HFFc6 (cell line): ENCODE results near the gene GPC5. TPM values are rescaled to one million over a fixed set of nuclear protein-coding genes. Genes with fewer than 3 reads are reported as not detected.
"Not testable (repeated sequence)": the region's sequence is repeated elsewhere in the genome, so short reads cannot be mapped to it uniquely, and the experiment has no call there.

Source experiments
- DNase-seq: peaks from one replicate; pipeline ENCODE4 v3.0.0-alpha.2; 2018
- H3K27ac Mint-ChIP-seq: 2 replicates; pipeline ENCODE4 v1.8.0; 2020; ENCODE audit warnings: mild to moderate bottlenecking, mixed read lengths
- H3K27me3 Mint-ChIP-seq: 2 replicates; pipeline ENCODE4 v1.8.0; 2021; ENCODE audit warnings: mild to moderate bottlenecking, moderate library complexity, mixed read lengths; ENCODE audit not compliant: insufficient read depth
- H3K36me3 Mint-ChIP-seq: 2 replicates; pipeline ENCODE4 v1.8.0; 2021; ENCODE audit warnings: low read depth, mixed read lengths
- H3K4me1 Mint-ChIP-seq: 2 replicates; pipeline ENCODE4 v1.8.0; 2020; ENCODE audit warnings: low read depth, mixed read lengths
- H3K4me3 Mint-ChIP-seq: 2 replicates; pipeline ENCODE4 v1.8.0; 2020; ENCODE audit warnings: mild to moderate bottlenecking, moderate library complexity, mixed read lengths
- H3K9me3 Mint-ChIP-seq: 2 replicates; pipeline ENCODE4 v1.8.0; 2020; ENCODE audit warnings: mild to moderate bottlenecking, mixed read lengths
- total RNA-seq, 6 experiments: library from RNA; stranded (reverse); fragmentation: NEBNext Ultra II Directional; extraction: Animal tissue kit (Norgen Biotek cat#: 25700); gene quantifications; 2 replicates in 1 of 6; 3 replicates in 5 of 6; pipeline ENCODE4 v1.2.3, GENCODE V29; 2021
- TF ChIP-seq, protein P1 (sequence below): fragments of 200-600 bp; sonication (generic); IDR thresholded peaks from 2 replicates; pipeline ENCODE4 v1.5.0; 2021; ENCODE audit warnings: antibody characterized with exemption, mild to moderate bottlenecking

Gene GPC5
- total RNA-seq, 6 experiments from 2014 or later, result 0.06 TPM; not detected in 5

DNA sequence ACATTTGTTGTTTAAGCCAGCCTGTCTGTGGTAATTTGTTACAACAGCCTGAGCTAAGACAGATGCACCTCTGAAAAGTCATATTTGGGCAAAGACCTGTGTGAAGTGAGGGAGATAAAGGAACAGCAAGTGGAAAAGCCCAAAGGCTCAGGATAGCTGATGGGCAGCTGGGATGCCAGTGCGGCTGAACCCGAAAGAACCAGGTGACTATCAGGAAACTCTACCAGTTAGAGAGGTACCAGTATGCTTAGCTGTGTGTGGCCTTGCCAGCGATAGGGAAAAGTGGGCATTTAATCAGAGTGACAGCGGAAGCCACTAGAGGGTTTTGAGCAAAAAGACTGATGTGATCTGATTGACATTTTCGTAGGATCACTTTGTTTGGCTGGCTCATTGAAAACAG is 1063.4 kb downstream of the GPC5 start:
- no peaks in the 10 kb centered on the region for H3K4me1 Mint-ChIP-seq
- no peak for DNase-seq
- peaks cover 5% of the 10 kb centered on the region; the same call in 1 of the 2 replicates for H3K36me3 Mint-ChIP-seq
- H3K27ac Mint-ChIP-seq, result no peak overlapping the region
- peaks cover 42% of the 10 kb centered on the region for H3K9me3 Mint-ChIP-seq
- H3K4me3 Mint-ChIP-seq, result no peak overlapping the region
- TF ChIP-seq, protein P1, sequence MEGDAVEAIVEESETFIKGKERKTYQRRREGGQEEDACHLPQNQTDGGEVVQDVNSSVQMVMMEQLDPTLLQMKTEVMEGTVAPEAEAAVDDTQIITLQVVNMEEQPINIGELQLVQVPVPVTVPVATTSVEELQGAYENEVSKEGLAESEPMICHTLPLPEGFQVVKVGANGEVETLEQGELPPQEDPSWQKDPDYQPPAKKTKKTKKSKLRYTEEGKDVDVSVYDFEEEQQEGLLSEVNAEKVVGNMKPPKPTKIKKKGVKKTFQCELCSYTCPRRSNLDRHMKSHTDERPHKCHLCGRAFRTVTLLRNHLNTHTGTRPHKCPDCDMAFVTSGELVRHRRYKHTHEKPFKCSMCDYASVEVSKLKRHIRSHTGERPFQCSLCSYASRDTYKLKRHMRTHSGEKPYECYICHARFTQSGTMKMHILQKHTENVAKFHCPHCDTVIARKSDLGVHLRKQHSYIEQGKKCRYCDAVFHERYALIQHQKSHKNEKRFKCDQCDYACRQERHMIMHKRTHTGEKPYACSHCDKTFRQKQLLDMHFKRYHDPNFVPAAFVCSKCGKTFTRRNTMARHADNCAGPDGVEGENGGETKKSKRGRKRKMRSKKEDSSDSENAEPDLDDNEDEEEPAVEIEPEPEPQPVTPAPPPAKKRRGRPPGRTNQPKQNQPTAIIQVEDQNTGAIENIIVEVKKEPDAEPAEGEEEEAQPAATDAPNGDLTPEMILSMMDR, result no peak
- no peaks in the 10 kb centered on the region for H3K27me3 Mint-ChIP-seq

DNA sequence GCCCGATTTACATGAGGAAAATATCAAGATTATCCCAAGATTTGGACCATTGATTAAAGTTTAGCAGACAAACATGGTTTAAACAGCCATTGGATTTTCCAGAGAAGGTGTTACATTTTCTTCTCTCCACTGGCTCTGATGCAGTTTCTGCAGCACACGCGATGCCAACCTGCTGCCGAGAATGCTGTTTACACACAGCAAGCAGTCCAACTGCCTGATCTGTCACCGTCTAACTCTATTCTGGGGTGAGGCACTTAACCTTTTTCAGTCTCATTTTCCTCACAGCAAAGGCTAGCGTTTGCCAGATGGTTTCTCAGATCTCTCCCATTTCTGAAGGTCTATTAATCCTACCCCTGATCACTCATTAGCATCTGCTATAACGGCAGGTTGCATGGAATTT is 1064.7 kb downstream of the GPC5 start:
- peaks cover 40% of the 10 kb centered on the region for H3K9me3 Mint-ChIP-seq
- TF ChIP-seq, protein P1, result no peak
- DNase-seq, result no peak
- no peaks in the 10 kb centered on the region for H3K27me3 Mint-ChIP-seq
- no peak overlapping the region for H3K4me3 Mint-ChIP-seq
- H3K27ac Mint-ChIP-seq, result no peak overlapping the region
- H3K36me3 Mint-ChIP-seq, result peaks cover 5% of the 10 kb centered on the region; the same call in 1 of the 2 replicates
- H3K4me1 Mint-ChIP-seq, result no peaks in the 10 kb centered on the region

DNA sequence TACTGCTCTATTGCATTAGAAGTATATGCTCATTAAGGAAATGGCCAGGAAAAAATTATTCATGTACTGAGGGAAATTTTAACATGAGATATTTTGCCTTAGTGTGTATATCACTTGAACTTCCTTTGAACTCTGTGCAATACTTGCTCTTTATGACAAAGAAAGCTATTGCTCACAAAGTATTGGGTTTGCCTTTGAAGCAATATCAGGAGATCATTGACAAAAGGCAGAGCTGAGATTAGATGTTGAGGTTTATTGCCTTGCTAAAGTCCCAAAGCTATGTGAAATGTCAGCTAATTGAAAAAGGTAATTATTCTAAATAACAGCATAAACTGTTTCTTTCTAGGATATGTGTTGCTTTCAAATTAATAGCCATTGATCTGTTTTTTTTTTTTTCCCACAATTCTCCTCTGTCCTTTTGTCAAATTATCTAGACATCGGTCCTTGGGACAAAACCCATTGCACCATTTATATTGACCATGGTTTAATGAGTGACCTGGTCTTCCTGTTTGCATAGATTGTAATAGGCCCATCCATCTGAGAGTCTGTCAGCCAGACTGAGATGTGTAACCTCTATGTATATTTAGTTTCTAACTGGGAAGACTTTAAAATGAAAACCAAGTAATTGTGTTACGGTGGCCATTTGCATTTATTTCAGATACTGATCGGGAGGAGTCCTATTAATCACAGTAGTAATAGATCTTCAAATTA is 1075.5 kb downstream of the GPC5 start:
- no peak for DNase-seq
- Mint-ChIP-seq H3K4me3 (no peak overlapping the region), H3K27ac (no peak overlapping the region), H3K36me3 (no peaks in the 10 kb centered on the region), H3K27me3 (no peaks in the 10 kb centered on the region), H3K4me1 (no peaks in the 10 kb centered on the region), H3K9me3 (peaks cover 16% of the 10 kb centered on the region)
- TF ChIP-seq, protein P1, result no peak

DNA sequence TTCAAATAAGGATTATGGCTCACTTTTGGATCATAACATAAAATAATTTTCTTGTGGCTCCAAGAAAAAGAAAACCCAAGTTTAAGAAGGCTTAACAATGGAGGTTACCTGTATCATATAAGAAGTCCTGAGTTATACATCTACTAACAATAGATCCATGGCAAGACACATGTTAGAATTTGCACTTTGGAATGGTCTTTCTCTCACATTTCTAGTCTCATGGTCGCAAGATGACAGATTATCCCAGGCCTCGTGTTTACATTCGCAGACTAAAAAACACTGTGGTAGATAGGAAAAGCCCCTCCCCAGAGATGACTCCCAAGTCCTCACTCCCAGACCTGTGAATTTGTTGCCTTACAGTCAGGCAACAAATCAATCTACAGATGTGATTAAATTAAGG is 1082.0 kb downstream of the GPC5 start:
- H3K9me3 Mint-ChIP-seq, result peaks cover 43% of the 10 kb centered on the region
- H3K4me1 Mint-ChIP-seq, result no peaks in the 10 kb centered on the region
- no peak overlapping the region for H3K27ac Mint-ChIP-seq
- no peak overlapping the region for H3K4me3 Mint-ChIP-seq
- no peaks in the 10 kb centered on the region for H3K27me3 Mint-ChIP-seq
- H3K36me3 Mint-ChIP-seq, result no peaks in the 10 kb centered on the region
- DNase-seq, result no peak
- TF ChIP-seq, protein P1, result no peak

DNA sequence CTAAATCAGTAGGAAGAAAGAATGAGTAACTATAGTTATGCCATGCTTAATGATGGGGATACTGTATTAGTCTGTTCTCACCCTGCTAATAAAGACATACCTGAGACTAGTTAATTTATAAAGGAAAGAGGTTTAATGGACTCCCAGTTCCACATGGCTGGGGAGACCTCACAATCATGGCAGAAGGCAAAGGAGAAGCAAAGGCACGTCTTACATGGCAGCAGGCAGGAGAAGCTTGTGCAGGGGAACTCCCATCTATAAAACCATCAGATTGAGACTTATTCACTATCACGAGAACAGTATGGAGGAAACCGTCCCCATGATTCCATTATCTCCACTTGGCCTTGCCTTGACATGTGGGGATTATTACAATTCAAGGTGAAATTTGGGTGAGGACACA is 1084.4 kb downstream of the GPC5 start:
- not testable (repeated sequence) for H3K27ac Mint-ChIP-seq, H3K36me3 Mint-ChIP-seq, H3K27me3 Mint-ChIP-seq, H3K4me3 Mint-ChIP-seq, DNase-seq, H3K4me1 Mint-ChIP-seq
- peaks cover 43% of the 10 kb centered on the region for H3K9me3 Mint-ChIP-seq

DNA sequence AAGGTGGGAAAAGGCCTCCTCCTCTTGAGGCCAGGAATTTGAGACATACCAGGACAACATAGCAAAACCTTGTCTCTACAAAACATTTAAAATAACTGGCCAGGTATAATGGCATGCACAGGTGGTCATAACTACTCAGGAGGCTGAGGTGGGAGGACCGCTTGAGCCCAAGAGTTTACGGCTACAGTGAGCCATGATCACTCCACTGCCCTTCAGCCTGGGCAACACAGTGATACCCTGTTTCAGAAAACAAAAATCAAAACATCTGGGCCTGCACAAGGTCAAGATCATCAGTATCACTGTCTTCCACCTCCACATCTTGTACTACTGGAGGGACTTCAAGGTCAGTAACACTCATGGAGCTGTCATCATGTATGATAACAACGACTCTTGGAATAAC is 1085.5 kb downstream of the GPC5 start:
- H3K4me3 Mint-ChIP-seq, result no peak overlapping the region
- H3K27me3 Mint-ChIP-seq, result no peaks in the 10 kb centered on the region
- TF ChIP-seq, protein P1, result no peak
- no peaks in the 10 kb centered on the region for H3K4me1 Mint-ChIP-seq
- no peaks in the 10 kb centered on the region for H3K36me3 Mint-ChIP-seq
- H3K27ac Mint-ChIP-seq, result no peak overlapping the region
- no peak for DNase-seq
- H3K9me3 Mint-ChIP-seq, result peaks cover 43% of the 10 kb centered on the region
